NCI-H2107 treated with DMSO at 0.1 percent for 48 hours (cell line): Measurements from ENCODE around the gene ART3.

Experiments used
- DNase-seq: peaks from one replicate; lab custom pipeline; 2025; ENCODE audit not compliant: unreplicated experiment; lab: John Stamatoyannopoulos, UW

ART3 gene

GRCh38 chr4:76067652-76068286 is 6.7 kb upstream of the ART3 start:
- no peak for DNase-seq

DNA sequence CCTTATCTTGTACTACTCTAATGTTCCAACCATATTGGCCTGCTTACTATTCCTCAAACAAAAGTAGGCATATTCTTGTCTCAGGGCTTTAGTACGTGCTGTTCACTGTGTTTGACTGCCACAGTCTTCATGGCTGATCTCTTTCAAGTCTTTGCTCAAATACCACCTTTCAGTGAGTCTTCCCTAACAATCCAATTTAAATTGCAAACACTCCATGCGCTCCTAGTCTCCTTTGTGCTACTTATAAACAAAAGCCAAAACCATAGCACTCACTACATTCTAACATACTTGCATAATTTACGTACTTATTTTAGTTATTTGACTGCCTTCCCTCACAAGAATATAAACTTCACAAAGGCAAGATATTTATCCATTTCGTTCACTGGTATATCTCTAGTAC is 1.7 kb upstream of the ART3 start:
- DNase-seq: no peak

DNA sequence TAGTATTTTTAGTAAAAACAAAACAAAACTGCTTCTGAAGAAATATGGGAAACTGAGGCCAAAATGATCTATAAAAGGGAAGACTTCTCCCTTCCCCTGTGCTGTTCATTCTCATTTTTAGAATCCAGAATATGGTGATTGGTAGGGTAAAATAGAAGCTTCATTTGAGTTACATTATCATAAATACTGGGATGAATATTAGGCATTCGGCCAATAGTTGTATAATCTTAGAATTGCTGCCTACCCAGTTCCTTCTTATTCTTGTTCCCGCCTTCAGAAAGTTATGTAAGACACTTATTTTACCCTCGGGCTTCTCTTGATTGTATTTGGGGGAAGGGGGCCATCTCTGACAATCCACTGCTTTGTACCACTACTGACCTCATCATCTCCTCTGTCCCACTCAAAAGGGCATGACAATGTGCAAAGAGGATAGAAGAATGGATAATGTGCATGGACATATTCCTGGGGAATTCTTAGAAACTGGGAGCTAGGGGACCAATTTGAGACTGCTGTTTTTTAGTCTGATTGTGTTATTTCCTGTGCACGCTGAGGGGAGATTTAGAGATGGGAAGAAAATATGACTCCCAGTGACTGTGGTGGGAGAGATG is 588 bp downstream of the ART3 start:
- DNase-seq: no peak

DNA sequence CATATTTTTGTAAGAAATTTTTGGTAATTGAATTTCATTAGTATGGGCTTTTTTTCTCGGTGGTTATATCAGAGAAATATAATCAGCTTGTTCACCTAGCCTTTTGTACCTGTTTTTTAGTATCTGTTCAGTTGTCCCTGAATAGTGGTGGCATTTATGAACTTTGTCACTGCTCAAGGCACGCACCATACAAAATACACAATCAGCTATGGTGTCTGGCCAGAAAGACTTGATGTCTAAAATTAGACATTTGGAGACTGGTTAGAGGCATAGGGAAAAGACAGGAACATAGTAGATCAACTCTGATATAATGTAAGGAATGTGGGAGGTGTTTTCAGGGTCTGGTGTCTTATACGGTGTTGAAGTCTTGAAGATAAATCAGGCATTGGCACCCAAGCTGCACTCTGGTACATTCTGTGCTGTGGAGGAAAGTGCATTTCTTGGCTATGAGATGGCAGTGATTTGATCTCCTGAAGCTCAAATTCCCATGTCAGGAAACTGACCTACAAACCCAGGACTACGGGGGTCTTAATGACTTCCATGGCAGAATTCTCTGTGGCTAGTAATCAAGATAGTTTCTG is 3.6 kb downstream of the ART3 start:
- DNase-seq: no peak

DNA sequence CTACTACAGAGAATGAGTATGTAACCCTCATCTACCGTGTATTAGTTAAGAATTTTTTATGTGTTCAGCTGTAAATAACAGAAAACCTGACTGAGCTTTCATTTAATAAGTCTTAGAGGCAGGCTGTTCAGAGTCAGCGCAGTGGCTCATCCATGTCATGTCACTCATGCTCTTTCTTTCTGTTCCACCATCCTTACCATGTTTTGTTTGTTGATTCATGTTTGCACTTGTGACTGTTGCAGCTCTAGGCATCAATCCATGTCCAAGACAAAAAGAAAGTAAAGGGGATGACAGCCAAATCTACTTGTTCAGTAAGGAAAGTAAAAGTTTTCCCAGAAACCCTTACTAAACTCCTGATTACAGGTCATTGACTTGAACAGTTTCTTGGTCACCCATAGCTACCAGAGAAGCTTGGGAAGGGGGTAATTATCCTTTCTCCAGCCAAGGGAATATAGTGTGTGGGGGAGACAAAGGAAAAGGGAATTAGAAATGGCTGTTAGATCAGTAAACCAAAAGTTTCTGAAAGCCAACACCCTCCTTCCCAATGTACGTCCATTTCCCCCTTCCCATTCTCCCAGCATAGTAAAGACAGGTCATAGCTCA is 9.0 kb downstream of the ART3 start:
- DNase-seq: no peak

- no peak for DNase-seq
These were observed 10.0 kb downstream of the ART3 start for GRCh38 chr4:76084542-76084941.

DNA sequence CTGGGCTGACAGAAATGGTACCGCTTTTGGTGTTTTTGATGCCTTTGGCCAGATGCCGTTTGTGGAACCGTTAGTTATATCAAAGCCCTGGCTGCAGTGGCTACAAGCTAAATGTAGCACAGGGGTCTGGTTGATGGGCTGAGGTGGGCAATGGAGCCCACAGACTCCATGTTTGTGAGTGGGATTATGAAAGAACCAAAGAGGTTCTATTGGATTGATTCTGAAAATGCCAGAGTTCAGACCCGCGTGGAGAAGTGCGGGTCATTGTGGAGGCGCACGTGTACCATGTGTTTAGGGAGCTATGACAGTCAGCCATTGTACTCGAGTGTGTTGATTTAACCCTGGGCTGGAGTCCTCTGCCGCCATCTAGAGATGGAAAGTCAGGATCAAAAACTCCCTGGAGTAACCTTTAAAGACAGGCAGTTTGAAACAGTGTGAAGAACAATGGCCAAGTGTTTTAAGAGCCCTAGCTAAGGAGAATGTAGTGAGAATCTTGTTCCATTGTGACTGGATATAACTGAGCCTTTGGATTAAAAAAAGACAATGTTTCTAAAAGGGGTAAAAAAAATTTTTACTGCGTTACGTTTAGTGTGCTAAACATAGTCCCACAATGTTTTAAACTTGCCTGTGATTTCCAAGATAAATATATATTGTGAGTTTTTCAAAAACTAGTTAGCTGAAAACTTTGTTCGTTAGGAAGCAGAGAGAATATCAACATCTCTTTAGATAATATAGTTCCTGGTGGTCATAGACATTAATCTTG is 12.7 kb downstream of the ART3 start:
- peak; percentile 49 for DNase-seq

GRCh38 chr4:76088719-76089118 is 14.2 kb downstream of the ART3 start:
- DNase-seq: no peak

GRCh38 chr4:76090241-76090691 is 15.8 kb downstream of the ART3 start:
- no peak for DNase-seq

GRCh38 chr4:76091052-76091451 is 16.5 kb downstream of the ART3 start:
- DNase-seq: no peak

- DNase-seq: no peak
These were observed 21.1 kb downstream of the ART3 start for GRCh38 chr4:76095568-76095967.

- DNase-seq: no peak
These were observed 21.6 kb downstream of the ART3 start for GRCh38 chr4:76096076-76096475.

- no peak for DNase-seq
These were observed 31.1 kb downstream of the ART3 start for GRCh38 chr4:76105652-76106051.

DNA sequence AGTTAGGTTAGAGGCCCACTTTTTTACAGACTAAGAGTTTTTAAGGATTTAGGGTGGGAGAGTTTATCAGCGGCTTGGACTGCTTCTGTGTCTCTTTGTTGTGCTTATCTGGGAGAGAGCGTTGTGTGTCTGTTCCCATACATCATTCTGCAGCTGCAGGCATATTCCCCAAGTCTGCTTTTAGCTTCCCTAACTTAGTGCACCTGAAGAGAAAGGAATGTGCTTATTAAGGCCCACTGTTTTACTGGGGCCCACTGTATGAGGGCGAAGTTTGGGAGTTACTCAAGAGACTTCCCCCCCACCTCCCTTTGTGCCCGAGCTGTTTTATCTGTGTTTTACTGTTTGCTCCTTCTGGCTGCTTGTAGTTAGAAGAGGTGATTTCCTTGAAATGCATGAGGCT is 31.9 kb downstream of the ART3 start:
- DNase-seq: no peak

GRCh38 chr4:76108467-76109181 is 34.1 kb downstream of the ART3 start:
- DNase-seq: no peak

GRCh38 chr4:76116821-76117220 is 42.3 kb downstream of the ART3 start:
- no peak for DNase-seq

DNA sequence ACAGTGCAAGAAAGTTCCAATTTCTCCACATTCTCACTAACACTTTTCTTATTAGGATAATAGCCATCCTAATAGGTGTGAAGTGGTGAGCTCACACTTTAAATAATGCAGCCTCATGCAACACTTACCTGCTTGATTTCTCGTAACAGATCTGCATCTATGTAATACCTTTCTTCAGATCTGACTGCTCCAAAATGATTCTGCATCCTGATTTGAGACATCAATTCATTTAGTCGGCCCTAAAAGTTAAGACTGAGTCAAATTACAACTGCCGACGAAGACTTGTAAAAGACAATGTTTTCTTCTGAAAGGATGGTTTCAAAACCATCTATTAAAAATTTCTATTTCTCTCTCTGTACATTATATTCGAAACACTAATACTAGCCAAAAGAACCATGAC is 43.0 kb downstream of the ART3 start:
- no peak for DNase-seq

DNA sequence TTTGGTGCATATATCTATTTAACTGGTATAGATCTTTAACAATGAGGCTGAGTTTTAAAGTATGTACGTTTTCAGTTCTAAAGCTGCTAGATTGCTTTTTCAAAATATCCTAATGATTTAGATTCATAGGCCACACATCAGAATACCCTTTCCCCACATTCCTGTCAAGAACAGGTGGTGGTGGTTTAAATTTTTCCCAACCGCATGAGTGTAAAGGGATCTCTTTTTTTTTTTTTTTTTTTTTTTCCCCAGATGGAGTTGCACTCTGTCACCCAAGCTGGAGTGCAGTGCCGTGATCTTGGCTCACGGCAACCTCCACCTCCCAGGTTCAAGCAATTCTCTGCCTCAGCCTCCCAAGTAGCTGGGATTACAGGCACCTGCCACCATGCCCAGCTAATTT is 45.7 kb downstream of the ART3 start:
- no peak for DNase-seq

GRCh38 chr4:76125816-76126215 is 51.3 kb downstream of the ART3 start:
- no peak for DNase-seq

DNA sequence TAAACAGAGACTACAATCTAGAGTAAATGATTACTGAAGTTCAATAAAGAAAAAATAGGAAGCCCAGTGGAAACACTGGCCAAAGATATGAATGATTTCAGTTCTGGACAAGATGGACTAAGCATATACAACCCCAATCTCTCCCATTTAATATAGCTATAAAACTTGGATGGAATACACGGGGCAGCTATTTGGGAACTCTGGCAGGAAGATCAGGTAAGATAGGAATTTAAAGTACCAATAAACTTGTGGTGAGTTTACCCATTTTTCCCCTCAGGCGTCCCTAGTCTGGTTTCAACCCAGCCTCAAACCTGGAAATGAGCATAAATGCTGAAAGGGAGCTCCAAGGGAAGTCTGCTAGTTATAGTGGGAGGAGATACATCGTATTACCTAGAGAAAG is 53.2 kb downstream of the ART3 start:
- no peak for DNase-seq

DNA sequence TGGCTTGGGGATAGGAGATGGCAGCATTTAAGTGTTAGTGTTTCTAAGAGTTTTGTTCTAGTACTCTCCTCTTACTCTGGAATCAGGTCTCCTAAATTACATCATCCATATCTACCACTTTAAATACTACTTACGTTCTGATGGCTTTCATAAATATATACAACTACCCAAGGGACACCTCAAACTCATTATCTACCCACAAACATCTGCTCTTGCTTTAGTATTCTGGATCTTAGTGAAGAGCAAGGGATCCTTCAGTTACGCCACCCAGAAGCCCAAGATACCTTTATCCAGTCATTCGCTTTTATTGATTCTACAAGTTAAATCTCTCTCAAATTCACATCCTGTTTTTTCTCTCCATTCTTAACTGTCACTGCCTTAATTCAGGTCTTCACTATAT is 66.7 kb downstream of the ART3 start:
- DNase-seq: no peak
